Trophoblast cell (in vitro differentiated cells and primary cell): ENCODE measurements around the gene FFAR2.

ENCODE experiments used
- DNase-seq, 2 donors: peaks; one replicate each; pipeline ENCODE4 v3.0.0-alpha.2; 2016
- H2AFZ ChIP-seq: 2 replicates; pipeline ENCODE4 v1.6.1; 2013; ENCODE audit warnings: low read length, moderate library complexity, mild to moderate bottlenecking; ENCODE audit not compliant: insufficient read depth, poor library complexity
- H2AK5ac ChIP-seq: 2 replicates; pipeline ENCODE4 v1.6.1; 2013; ENCODE audit warnings: mild to moderate bottlenecking, low read length
- H2BK120ac ChIP-seq: 2 replicates; pipeline ENCODE4 v1.6.1; 2013; ENCODE audit warnings: low read length, mild to moderate bottlenecking, moderate library complexity; ENCODE audit not compliant: insufficient read depth, poor library complexity
- H2BK12ac ChIP-seq: 2 replicates; pipeline ENCODE4 v1.6.1; 2013; ENCODE audit warnings: mild to moderate bottlenecking, low read length, moderate library complexity
- H2BK5ac ChIP-seq: 2 replicates; pipeline ENCODE4 v1.6.1; 2013; ENCODE audit warnings: low read length, low read depth, moderate library complexity, mild to moderate bottlenecking; ENCODE audit not compliant: poor library complexity
- H3K14ac ChIP-seq: 2 replicates; pipeline ENCODE4 v1.6.1; 2013; ENCODE audit warnings: mild to moderate bottlenecking, low read length
- H3K18ac ChIP-seq: 2 replicates; pipeline ENCODE4 v1.6.1; 2013; ENCODE audit warnings: mild to moderate bottlenecking, low read length
- H3K23ac ChIP-seq: 2 replicates; pipeline ENCODE4 v1.6.1; 2013; ENCODE audit warnings: low read length
- H3K27ac ChIP-seq: 2 replicates; pipeline ENCODE4 v1.5.1; 2013; ENCODE audit warnings: low read depth, mild to moderate bottlenecking, inconsistent platforms, low read length, moderate library complexity
- H3K27me3 ChIP-seq: 2 replicates; pipeline ENCODE4 v1.6.1; 2013; ENCODE audit warnings: inconsistent platforms, mild to moderate bottlenecking, low read length, moderate library complexity; ENCODE audit not compliant: insufficient read depth
- H3K36me3 ChIP-seq, 2 experiments: 1 replicate in 1 of 2; 2 replicates in 1 of 2; pipeline ENCODE4 v1.6.1; 2013; ENCODE audit warnings: low read length in 2 of 2, mild to moderate bottlenecking in 2 of 2, moderate library complexity in 1 of 2; ENCODE audit not compliant: insufficient read depth in 2 of 2, control insufficient read depth in 1 of 2
- H3K4ac ChIP-seq: 2 replicates; pipeline ENCODE4 v1.6.1; 2013; ENCODE audit warnings: low read depth, mild to moderate bottlenecking, low read length, moderate library complexity
- H3K4me1 ChIP-seq, 2 experiments: 1 replicate in 1 of 2; 2 replicates in 1 of 2; pipeline ENCODE4 v1.6.1; 2013; ENCODE audit warnings: low read length in 2 of 2, mild to moderate bottlenecking in 2 of 2, moderate library complexity in 1 of 2; ENCODE audit not compliant: insufficient read depth in 2 of 2, control insufficient read depth in 1 of 2
- H3K4me2 ChIP-seq: 2 replicates; pipeline ENCODE4 v1.6.1; 2013; ENCODE audit warnings: inconsistent platforms, mild to moderate bottlenecking, low read length, moderate library complexity
- H3K4me3 ChIP-seq: 2 replicates; pipeline ENCODE4 v1.5.1; 2013; ENCODE audit warnings: mild to moderate bottlenecking, low read depth, low read length, inconsistent platforms
- H3K79me1 ChIP-seq: one replicate; pipeline ENCODE4 v1.6.1; 2013; ENCODE audit warnings: low read length
- H3K79me2 ChIP-seq: 2 replicates; pipeline ENCODE4 v1.6.1; 2013; ENCODE audit warnings: low read length, mild to moderate bottlenecking; ENCODE audit not compliant: control insufficient read depth, insufficient read depth, poor library complexity
- H3K9ac ChIP-seq: 2 replicates; pipeline ENCODE4 v1.6.1; 2013; ENCODE audit warnings: mild to moderate bottlenecking, low read length
- H3K9me3 ChIP-seq: 2 replicates; pipeline ENCODE4 v1.6.1; 2013; ENCODE audit warnings: low read depth, mild to moderate bottlenecking, control low read depth, inconsistent platforms, low read length; ENCODE audit not compliant: insufficient read depth
- H4K12ac ChIP-seq: 2 replicates; pipeline ENCODE4 v1.6.1; 2013; ENCODE audit warnings: low read depth, mild to moderate bottlenecking, low read length, moderate library complexity
- H4K8ac ChIP-seq: 2 replicates; pipeline ENCODE4 v1.6.1; 2013; ENCODE audit warnings: low read depth, mild to moderate bottlenecking, low read length, moderate library complexity
- H4K91ac ChIP-seq: one replicate; pipeline ENCODE4 v1.6.1; 2013; ENCODE audit warnings: low read depth, mild to moderate bottlenecking, low read length, moderate library complexity
- WGBS: extraction: QIAGEN DNeasy Blood & Tissue Kit; methylation state at CpG from one replicate; pipeline ENCODE4 v1.1.7; 2013; ENCODE audit warnings: missing lambda C conversion rate; ENCODE audit not compliant: insufficient read length, insufficient coverage; ENCODE audit errors: extremely low coverage; 5-methylcytosine and 5-hydroxymethylcytosine counted together

The FFAR2 gene

GRCh38 chr19:35436477-35437405 is 11.3 kb upstream of the FFAR2 start:
- Histone ChIP-seq H3K4ac (no peak overlapping the region), H2BK12ac (no peak overlapping the region), H3K9ac (no peak overlapping the region), H3K4me2 (no peak overlapping the region), H4K12ac (no peak overlapping the region), H3K27ac (no peak overlapping the region), H3K23ac (no peak overlapping the region), H3K36me3 (no peaks in the 10 kb centered on the region), H2BK120ac (no peak overlapping the region), H3K18ac (no peak overlapping the region), H4K8ac (no peak overlapping the region), H3K9me3 (no peaks in the 10 kb centered on the region), H3K14ac (no peak overlapping the region), H3K79me2 (no peaks in the 10 kb centered on the region), H2AFZ (no peak overlapping the region), H2BK5ac (no peak overlapping the region), H2AK5ac (no peak overlapping the region), H3K4me3 (no peak overlapping the region), H3K27me3 (no peaks in the 10 kb centered on the region), H3K79me1 (no peaks in the 10 kb centered on the region), H4K91ac (no peak overlapping the region), H3K4me1 (peaks cover 0 to 2% of the 10 kb centered on the region in 2 experiments)
- peak; percentile 35 to 60 for DNase-seq
- WGBS: no CpG with 5 or more reads among the region's 17 CpGs

GRCh38 chr19:35437406-35437951 is 10.6 kb upstream of the FFAR2 start:
- no peak overlapping the region for H2BK12ac ChIP-seq
- H3K27ac ChIP-seq: no peak overlapping the region
- H3K4ac ChIP-seq: no peak overlapping the region
- no peaks in the 10 kb centered on the region for H3K9me3 ChIP-seq
- no CpG with 5 or more reads among the region's 15 CpGs for WGBS
- H3K14ac ChIP-seq: no peak overlapping the region
- no peak overlapping the region for H2AFZ ChIP-seq
- no peak overlapping the region for H3K4me3 ChIP-seq
- H4K91ac ChIP-seq: no peak overlapping the region
- H3K18ac ChIP-seq: no peak overlapping the region
- no peaks in the 10 kb centered on the region for H3K79me2 ChIP-seq
- H3K36me3 ChIP-seq: no peaks in the 10 kb centered on the region
- no peak overlapping the region for H4K8ac ChIP-seq
- no peaks in the 10 kb centered on the region for H3K27me3 ChIP-seq
- no peaks in the 10 kb centered on the region for H3K79me1 ChIP-seq
- no peak overlapping the region for H4K12ac ChIP-seq
- no peak overlapping the region for H2BK120ac ChIP-seq
- no peak overlapping the region for H3K9ac ChIP-seq
- no peak overlapping the region for H2BK5ac ChIP-seq
- peaks cover 0 to 2% of the 10 kb centered on the region in 2 experiments for H3K4me1 ChIP-seq
- H2AK5ac ChIP-seq: no peak overlapping the region
- DNase-seq: no peak
- H3K4me2 ChIP-seq: no peak overlapping the region
- no peak overlapping the region for H3K23ac ChIP-seq

GRCh38 chr19:35438096-35438495 is 10.0 kb upstream of the FFAR2 start:
- Histone ChIP-seq H2BK5ac (no peak overlapping the region), H3K23ac (no peak overlapping the region), H3K36me3 (no peaks in the 10 kb centered on the region), H2BK120ac (no peak overlapping the region), H3K9ac (no peak overlapping the region), H4K91ac (no peak overlapping the region), H3K4me3 (no peak overlapping the region), H4K8ac (no peak overlapping the region), H3K79me2 (no peaks in the 10 kb centered on the region), H3K4me1 (peaks cover 0 to 2% of the 10 kb centered on the region in 2 experiments), H2BK12ac (no peak overlapping the region), H3K79me1 (no peaks in the 10 kb centered on the region), H4K12ac (no peak overlapping the region), H3K18ac (no peak overlapping the region), H2AFZ (no peak overlapping the region), H3K14ac (no peak overlapping the region), H2AK5ac (no peak overlapping the region), H3K4ac (no peak overlapping the region), H3K27ac (no peak overlapping the region), H3K9me3 (no peaks in the 10 kb centered on the region), H3K4me2 (no peak overlapping the region), H3K27me3 (no peaks in the 10 kb centered on the region)
- WGBS: no CpG with 5 or more reads among the region's 5 CpGs
- DNase-seq: peak in 1 of 2 donors; percentile 19

GRCh38 chr19:35438527-35438926 is 9.5 kb upstream of the FFAR2 start:
- no peak overlapping the region for H3K27ac ChIP-seq
- H3K4me2 ChIP-seq: no peak overlapping the region
- no peak overlapping the region for H2BK12ac ChIP-seq
- H4K91ac ChIP-seq: no peak overlapping the region
- no peaks in the 10 kb centered on the region for H3K79me2 ChIP-seq
- H3K9ac ChIP-seq: no peak overlapping the region
- H4K8ac ChIP-seq: no peak overlapping the region
- no peak overlapping the region for H2AFZ ChIP-seq
- no peak overlapping the region for H3K18ac ChIP-seq
- H2AK5ac ChIP-seq: no peak overlapping the region
- H3K14ac ChIP-seq: no peak overlapping the region
- no CpG with 5 or more reads among the region's 5 CpGs for WGBS
- H2BK120ac ChIP-seq: no peak overlapping the region
- H3K79me1 ChIP-seq: no peaks in the 10 kb centered on the region
- H3K27me3 ChIP-seq: no peaks in the 10 kb centered on the region
- no peak overlapping the region for H3K23ac ChIP-seq
- no peaks in the 10 kb centered on the region for H3K9me3 ChIP-seq
- H3K36me3 ChIP-seq: no peaks in the 10 kb centered on the region
- H3K4me3 ChIP-seq: no peak overlapping the region
- DNase-seq: no peak
- H4K12ac ChIP-seq: no peak overlapping the region
- peaks cover 0 to 2% of the 10 kb centered on the region in 2 experiments for H3K4me1 ChIP-seq
- no peak overlapping the region for H3K4ac ChIP-seq
- H2BK5ac ChIP-seq: no peak overlapping the region
